Gastroesophageal sphincter (tissue), 3 donors: ENCODE data around the gene UBE2Z.

Experiments
- POLR2A ChIP-seq, 2 donors: fragments of 450-650 bp; IDR thresholded peaks; one replicate each; pipeline ENCODE4 v1.6.1; 2017; ENCODE audit warnings: antibody characterized with exemption in 2 of 2, mild to moderate bottlenecking in 2 of 2, moderate library complexity in 1 of 2
- POLR2AphosphoS5 ChIP-seq: sonication (generic); formaldehyde crosslinking; IDR thresholded peaks from one replicate; pipeline ENCODE4 v1.6.1; 2017; ENCODE audit warnings: antibody characterized with exemption
- TF ChIP-seq, protein P1 (sequence below), 4 experiments: fragments of 200-600 bp in 2 of 4; fragments of 450-650 bp in 2 of 4; sonication (generic) in 1 of 4; IDR thresholded peaks; one replicate each; pipeline ENCODE4 v1.5.1; 2017 to 2019; ENCODE audit warnings: antibody characterized with exemption in 4 of 4, mild to moderate bottlenecking in 2 of 4, moderate library complexity in 2 of 4

DNA sequence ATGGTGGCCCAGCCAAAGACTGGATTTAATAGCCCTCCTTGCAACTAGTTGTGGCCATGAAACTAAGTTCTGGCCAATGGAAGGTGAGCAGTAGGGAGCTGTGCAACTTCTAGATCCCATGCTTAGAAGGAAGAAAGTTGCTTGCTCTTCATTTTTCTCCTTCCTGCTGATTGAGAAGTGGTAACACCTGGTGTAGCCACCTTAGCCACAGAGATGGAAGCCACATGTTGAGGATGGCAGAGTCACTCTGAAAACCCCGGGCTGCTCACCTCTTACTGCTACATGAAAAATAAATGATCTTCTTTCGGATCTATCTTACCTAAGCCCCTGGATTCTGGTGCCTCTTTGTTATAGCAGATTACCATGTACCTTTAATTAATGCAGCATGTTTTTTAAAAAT is 25.9 kb upstream of the UBE2Z start:
- TF ChIP-seq, protein P1, sequence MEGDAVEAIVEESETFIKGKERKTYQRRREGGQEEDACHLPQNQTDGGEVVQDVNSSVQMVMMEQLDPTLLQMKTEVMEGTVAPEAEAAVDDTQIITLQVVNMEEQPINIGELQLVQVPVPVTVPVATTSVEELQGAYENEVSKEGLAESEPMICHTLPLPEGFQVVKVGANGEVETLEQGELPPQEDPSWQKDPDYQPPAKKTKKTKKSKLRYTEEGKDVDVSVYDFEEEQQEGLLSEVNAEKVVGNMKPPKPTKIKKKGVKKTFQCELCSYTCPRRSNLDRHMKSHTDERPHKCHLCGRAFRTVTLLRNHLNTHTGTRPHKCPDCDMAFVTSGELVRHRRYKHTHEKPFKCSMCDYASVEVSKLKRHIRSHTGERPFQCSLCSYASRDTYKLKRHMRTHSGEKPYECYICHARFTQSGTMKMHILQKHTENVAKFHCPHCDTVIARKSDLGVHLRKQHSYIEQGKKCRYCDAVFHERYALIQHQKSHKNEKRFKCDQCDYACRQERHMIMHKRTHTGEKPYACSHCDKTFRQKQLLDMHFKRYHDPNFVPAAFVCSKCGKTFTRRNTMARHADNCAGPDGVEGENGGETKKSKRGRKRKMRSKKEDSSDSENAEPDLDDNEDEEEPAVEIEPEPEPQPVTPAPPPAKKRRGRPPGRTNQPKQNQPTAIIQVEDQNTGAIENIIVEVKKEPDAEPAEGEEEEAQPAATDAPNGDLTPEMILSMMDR (IDR thresholded peaks at IDR 0.05), result no peak
- TF ChIP-seq POLR2AphosphoS5 (no peak), POLR2A (IDR thresholded peaks at IDR 0.05) (no peak)
